Urinary bladder (tissue), 2 donors: ENCODE measurements around the gene CRNN. TPM values are rescaled to one million over a fixed set of nuclear protein-coding genes. Genes with fewer than 3 reads are reported as not detected.

Experiments
- polyA plus RNA-seq: library from polyadenylated mRNA; stranded (reverse); fragments of 200-250 nt; gene quantifications from one replicate; pipeline ENCODE4 v1.2.3, GENCODE V29; 2013
- small RNA-seq: library from RNA; depleted of rRNA; stranded (forward); fragments of <200 nt; gene quantifications from one replicate; pipeline ENCODE3, GENCODE V24; 2014
- total RNA-seq: library from RNA; depleted of rRNA; stranded (reverse); fragments of >200 nt; gene quantifications from one replicate; pipeline ENCODE4 v1.2.3, GENCODE V29; 2014
- donor health status: healthy.

CRNN gene
- total and polyA plus RNA-seq, 2 donors: not detected

Small RNA genes lying within 50 kb of the gene (small RNA-seq; reads per million reads assigned to genes)
- not detected for gene HMGN3P1

Other genes with a start within 250 kb of the CRNN start
- gene HRNR, start 190.1 kb downstream of the CRNN start, total RNA-seq: not detected
- not detected for gene HRNR, start 190.1 kb downstream of the CRNN start, polyA plus RNA-seq
- 0.05 TPM for gene FLG, start 89.0 kb downstream of the CRNN start, total RNA-seq
- gene FLG, start 89.0 kb downstream of the CRNN start, polyA plus RNA-seq: 0.05 TPM
- not detected for gene FLG2, start 54.3 kb downstream of the CRNN start, total RNA-seq
- not detected for gene FLG2, start 54.3 kb downstream of the CRNN start, polyA plus RNA-seq
- not detected for gene LCE5A, start 96.5 kb upstream of the CRNN start, total RNA-seq
- not detected for gene LCE5A, start 96.5 kb upstream of the CRNN start, polyA plus RNA-seq
- not detected for gene CRCT1, start 100.2 kb upstream of the CRNN start, total RNA-seq
- not detected for gene CRCT1, start 100.2 kb upstream of the CRNN start, polyA plus RNA-seq
- gene LCE3E, start 152.5 kb upstream of the CRNN start, total RNA-seq: not detected
- gene LCE3E, start 152.5 kb upstream of the CRNN start, polyA plus RNA-seq: not detected
- not detected for gene LCE3D, start 166.3 kb upstream of the CRNN start, total RNA-seq
- gene LCE3D, start 166.3 kb upstream of the CRNN start, polyA plus RNA-seq: not detected
- gene LCE3C, start 186.0 kb upstream of the CRNN start, total RNA-seq: not detected
- not detected for gene LCE3C, start 186.0 kb upstream of the CRNN start, polyA plus RNA-seq
- not detected for gene LCE3B, start 199.5 kb upstream of the CRNN start, total RNA-seq
- gene LCE3B, start 199.5 kb upstream of the CRNN start, polyA plus RNA-seq: not detected
- gene LCE3A, start 208.8 kb upstream of the CRNN start, total RNA-seq: not detected
- not detected for gene LCE3A, start 208.8 kb upstream of the CRNN start, polyA plus RNA-seq
- not detected for gene LCE2D, start 249.1 kb upstream of the CRNN start, total RNA-seq
- gene LCE2D, start 249.1 kb upstream of the CRNN start, polyA plus RNA-seq: not detected